ENCODE results near the gene LGALS3BP.

LGALS3BP gene

GRCh38 chr17:78971756-78972506 lies 7.8 kb downstream of the LGALS3BP start:
- DNase-seq (ENCODE audit: low read depth): no peak
- no peak overlapping the region for H3K4me3 ChIP-seq (ENCODE audit: low read depth, low read length)
- TF ChIP-seq, protein P1, sequence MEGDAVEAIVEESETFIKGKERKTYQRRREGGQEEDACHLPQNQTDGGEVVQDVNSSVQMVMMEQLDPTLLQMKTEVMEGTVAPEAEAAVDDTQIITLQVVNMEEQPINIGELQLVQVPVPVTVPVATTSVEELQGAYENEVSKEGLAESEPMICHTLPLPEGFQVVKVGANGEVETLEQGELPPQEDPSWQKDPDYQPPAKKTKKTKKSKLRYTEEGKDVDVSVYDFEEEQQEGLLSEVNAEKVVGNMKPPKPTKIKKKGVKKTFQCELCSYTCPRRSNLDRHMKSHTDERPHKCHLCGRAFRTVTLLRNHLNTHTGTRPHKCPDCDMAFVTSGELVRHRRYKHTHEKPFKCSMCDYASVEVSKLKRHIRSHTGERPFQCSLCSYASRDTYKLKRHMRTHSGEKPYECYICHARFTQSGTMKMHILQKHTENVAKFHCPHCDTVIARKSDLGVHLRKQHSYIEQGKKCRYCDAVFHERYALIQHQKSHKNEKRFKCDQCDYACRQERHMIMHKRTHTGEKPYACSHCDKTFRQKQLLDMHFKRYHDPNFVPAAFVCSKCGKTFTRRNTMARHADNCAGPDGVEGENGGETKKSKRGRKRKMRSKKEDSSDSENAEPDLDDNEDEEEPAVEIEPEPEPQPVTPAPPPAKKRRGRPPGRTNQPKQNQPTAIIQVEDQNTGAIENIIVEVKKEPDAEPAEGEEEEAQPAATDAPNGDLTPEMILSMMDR (IDR thresholded peaks at IDR 0.05; ENCODE audit: control insufficient read depth, extremely low read depth, insufficient read depth): no peak

GRCh38 chr17:78970834-78971755 lies 8.6 kb downstream of the LGALS3BP start:
- no peak overlapping the region for H3K4me3 ChIP-seq (ENCODE audit: low read depth, low read length)
- DNase-seq (ENCODE audit: low read depth): no peak
- TF ChIP-seq, protein P1 (IDR thresholded peaks at IDR 0.05; ENCODE audit: control insufficient read depth, extremely low read depth, insufficient read depth): peak; percentile 86

DNA sequence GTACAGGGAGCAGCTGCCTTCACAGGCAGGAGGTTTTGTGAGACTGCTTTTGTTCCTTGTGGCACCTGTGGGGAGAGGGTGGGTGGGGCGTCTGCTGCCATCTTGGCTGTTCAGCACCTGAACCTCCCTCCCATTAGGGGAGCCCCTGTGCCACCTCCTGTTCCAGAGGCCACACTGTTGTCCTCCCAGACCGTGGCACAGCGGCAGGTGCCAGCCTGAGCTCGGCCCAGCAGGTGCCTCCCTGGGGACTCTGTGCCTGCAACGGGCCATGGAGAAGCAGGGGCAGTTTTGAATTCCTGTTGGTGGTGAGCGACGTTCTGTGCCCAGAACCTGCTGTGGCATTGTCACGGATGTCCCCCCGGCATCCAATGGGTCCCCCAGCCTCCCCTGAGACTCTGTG lies 9.9 kb downstream of the LGALS3BP start:
- H3K4me3 ChIP-seq (ENCODE audit: low read depth, low read length): no peak overlapping the region
- TF ChIP-seq, protein P1 (IDR thresholded peaks at IDR 0.05; ENCODE audit: control insufficient read depth, extremely low read depth, insufficient read depth): no peak
- DNase-seq (ENCODE audit: low read depth): no peak

DNA sequence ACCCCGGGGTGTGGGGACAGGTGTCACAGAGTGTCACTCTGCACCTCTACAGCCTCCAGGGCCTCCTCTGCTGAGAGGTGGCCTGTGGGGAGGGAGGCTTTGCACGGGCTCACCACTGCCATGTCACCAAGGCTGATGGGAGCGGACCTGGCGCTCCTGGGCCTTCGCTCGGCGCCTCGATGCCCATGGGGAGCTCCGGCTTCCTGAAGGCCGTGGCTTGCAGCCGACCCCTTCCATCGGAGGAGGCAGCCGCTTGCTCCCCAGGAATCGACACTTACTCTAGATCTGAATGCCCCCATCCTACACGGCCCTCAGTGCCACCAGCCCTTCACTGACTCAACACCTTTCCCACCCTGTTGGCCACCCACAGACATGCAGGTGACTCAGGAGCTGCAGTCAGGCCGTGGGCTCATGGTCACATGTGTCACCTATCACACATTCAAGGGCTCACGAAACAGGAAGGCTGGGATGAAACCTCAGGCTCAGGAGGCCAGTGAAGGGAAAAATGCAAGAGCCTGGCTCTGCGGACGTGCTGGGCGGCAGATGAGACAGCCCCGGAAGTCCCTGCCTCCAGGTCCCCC lies 11.9 kb downstream of the LGALS3BP start:
- no peak overlapping the region for H3K4me3 ChIP-seq (ENCODE audit: low read depth, low read length)
- TF ChIP-seq, protein P1 (IDR thresholded peaks at IDR 0.05; ENCODE audit: control insufficient read depth, extremely low read depth, insufficient read depth): no peak
- no peak for DNase-seq (ENCODE audit: low read depth)

GRCh38 chr17:78966910-78967600 lies 12.7 kb downstream of the LGALS3BP start:
- TF ChIP-seq, protein P1 (IDR thresholded peaks at IDR 0.05; ENCODE audit: control insufficient read depth, extremely low read depth, insufficient read depth): no peak
- no peak overlapping the region for H3K4me3 ChIP-seq (ENCODE audit: low read depth, low read length)
- DNase-seq (ENCODE audit: low read depth): no peak

GRCh38 chr17:78966123-78966813 lies 13.5 kb downstream of the LGALS3BP start:
- no peak for DNase-seq (ENCODE audit: low read depth)
- no peak overlapping the region for H3K4me3 ChIP-seq (ENCODE audit: low read depth, low read length)
- TF ChIP-seq, protein P1 (IDR thresholded peaks at IDR 0.05; ENCODE audit: control insufficient read depth, extremely low read depth, insufficient read depth): no peak

Measured in LNCaP clone FGC (cell line).